HL-60/S4 (cell line): Measurements from ENCODE around the gene LRGUK.
"Not testable (repeated sequence)": the region's sequence is repeated elsewhere in the genome, so short reads cannot be mapped to it uniquely, and the experiment has no call there.

ENCODE experiments used
- in situ Hi-C: fragments of 300-500 bp; cut with MboI; formaldehyde crosslinking; loops from 2 replicates; pipeline ENCODE4 v1.14.3; 2022; ENCODE audit warnings: low sequenced_read_pairs

Gene LRGUK

GRCh38 chr7:134126966-134127848, at the start of gene LRGUK:
Gene LRGUK (plus strand): TSS chr7:134127340. CDS start chr7:134127368, 28 bp downstream.
- in situ Hi-C loops: no loop called here

DNA sequence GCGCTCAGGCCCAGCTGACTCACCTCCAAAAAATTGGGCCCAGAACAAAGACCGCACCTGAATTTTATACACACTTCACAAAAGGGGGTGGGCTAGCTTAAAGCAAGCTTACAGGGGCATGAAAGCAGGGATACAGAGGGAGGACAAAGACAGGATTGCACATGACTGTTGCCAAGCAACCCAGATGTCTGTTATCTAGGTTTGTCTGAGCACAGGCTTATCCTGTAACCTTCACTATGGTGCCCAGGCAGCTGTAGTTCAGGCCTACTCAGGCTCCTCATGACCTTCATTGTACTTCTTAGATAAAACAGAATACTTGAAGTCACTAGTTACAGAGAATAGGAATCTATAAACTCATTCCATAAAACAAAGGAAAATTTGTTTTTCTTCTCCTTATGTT, 49.6 kb upstream of the LRGUK start:
- in situ Hi-C loops: not testable (repeated sequence)

DNA sequence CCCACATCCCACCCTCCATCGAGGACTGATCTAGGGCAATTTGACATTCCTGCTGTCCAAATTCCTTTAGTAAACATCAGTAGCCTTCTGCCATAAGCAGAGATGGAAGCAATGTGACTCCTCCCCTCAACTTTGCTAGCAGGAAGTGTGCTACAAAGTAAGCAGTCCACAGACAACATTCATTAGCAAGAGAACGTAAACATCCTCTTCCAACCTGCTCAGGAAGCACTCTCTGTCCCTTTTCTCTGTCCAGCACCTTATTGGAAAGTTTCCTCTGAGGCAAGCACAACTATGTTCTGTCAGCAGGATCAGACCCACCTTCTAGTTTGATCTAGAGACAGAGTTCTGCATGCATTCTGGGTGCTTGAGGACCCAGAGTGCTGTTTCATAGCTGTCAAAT, 48.1 kb upstream of the LRGUK start:
- in situ Hi-C loops: no loop called here

DNA sequence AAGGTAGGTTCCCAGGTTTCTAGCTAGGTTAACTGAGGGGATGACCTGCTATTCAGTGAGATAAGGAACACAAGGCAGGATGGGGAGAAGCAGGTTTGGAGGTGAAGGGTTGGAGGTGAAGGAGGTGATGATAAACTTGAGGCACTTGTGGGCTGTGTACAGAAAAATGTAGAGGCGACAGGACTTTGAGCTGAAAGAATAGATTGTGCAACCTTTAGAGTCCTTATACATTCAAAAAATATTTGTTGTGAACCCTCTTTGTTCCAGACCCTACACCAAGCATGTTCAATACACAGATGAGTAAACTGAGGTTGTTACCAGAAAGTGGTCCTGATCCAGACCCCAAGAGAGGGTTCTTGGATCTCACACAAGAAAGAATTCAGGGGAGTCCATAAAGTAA, 45.4 kb upstream of the LRGUK start:
- in situ Hi-C loops: no loop called here

DNA sequence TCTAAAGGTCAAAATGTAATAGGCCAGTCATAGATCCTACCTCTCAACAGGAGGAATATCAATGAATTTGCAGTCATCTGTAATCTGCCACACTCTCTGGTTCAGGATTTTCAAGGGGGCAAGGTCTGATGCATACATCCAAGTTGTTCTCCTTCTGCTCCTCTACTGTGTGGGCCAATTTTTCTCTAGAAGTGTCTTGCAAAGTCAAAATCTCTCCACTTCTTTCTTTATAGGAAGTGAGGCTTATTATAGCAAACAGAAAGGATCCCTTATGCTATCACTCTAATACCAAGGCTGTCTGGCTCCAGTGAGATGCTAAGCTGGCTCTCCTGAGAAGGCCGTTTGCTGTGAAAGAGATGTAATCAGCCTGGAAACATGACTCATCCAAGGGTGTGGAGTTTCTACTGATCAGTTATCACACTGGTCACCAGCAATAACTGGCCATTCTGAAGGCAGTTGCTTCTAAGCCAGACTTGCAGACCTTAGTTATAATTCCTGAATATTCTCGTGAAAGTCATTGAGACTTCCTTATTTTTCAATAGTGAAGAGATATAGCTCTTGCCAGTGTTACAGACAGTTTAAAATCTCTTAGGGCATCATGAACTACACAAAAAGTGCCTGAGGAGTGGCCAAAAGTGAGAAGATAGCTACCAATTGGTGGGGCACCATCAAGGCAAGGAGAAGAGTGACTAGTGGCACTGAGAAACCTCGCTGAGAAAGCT, 43.2 kb upstream of the LRGUK start:
- in situ Hi-C loops: no loop called here

DNA sequence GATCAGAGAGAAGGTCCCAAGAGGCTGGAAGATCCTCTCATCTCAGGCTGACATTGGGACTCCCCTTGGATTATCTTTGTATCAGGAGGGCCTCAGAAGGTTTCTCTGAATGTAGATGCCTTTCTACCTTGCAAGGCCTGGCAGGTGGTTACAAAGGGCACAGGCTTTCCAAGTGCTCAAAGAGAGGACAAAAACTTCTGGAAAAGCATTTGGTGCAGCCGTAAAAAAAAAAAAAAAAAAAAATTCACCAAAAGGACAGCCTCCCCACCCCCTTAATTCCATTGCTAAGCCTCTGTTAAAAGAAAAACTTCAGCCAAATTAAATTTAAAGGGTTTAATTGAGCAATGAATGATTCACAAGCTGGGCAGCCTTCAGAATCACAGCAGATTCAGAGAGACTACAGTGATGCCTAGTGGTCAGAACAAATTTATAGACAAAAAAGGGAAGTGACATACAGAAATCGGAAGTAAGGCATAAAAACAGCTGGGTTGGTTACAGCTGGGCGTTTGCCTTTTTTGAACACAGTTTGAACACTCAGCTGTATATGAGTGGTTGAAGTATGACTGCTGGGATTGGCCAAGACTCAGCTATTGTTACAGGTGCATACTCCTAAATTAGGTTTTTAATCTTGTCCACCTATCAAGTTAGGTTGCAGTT, 42.5 kb upstream of the LRGUK start:
- in situ Hi-C loops: no loop called here

DNA sequence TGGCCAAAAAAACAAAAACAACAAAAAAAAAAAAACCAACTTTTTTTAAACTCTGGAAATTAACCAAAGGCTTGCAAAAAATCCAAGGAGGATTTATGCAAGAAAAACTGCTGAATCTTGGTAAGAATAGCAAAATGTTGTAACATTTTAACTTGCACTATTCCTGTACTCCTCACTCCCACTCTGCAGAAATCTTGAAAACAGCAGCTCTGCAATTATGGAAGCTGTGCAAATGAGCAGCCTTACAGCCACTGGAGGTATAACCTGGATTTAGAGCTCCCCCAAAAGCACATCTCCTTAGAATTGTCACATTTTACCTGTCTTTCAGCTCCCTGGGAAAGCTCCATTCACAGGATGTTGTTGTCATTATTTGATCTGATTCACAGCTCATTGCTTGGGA, 41.8 kb upstream of the LRGUK start:
- in situ Hi-C loops: no loop called here

DNA sequence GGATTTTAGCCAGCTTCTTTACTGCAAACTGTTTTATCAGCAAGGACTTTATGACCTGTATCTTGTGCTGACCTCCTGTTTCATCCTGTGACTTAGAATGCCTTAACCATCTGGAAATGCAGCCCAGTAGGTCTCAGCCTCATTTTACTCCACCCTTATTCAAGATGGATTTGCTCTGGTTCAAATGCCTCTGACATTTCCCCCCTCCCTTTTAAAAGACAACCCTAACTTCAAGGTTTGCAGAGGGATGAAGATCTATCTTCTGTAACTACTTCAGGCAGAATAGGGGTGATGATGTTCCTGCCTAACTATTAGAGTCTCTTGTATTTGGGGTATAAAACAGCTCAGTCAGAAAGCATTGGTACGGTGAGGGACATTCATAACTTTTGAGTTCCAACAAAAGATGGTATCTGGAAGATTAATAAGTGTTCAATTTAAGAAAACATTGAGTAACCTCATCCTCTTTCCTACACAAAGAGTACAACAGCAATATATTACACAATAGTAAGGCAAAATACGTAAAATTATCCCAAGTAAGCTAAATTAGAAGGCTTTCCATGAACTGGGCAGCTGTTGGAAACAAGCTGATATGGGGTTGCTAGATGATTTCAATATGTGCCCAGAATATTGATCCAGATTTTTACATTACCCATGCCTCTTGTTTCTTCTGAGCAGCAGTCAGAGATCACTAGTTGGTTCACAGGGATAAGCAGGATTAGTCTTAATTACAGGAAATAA, 40.0 kb upstream of the LRGUK start:
- in situ Hi-C loops: no loop called here

GRCh38 chr7:134088199-134088598, 38.9 kb upstream of the LRGUK start:
- in situ Hi-C loops: no loop called here

GRCh38 chr7:134089446-134089845, 37.7 kb upstream of the LRGUK start:
- in situ Hi-C loops: no loop called here

DNA sequence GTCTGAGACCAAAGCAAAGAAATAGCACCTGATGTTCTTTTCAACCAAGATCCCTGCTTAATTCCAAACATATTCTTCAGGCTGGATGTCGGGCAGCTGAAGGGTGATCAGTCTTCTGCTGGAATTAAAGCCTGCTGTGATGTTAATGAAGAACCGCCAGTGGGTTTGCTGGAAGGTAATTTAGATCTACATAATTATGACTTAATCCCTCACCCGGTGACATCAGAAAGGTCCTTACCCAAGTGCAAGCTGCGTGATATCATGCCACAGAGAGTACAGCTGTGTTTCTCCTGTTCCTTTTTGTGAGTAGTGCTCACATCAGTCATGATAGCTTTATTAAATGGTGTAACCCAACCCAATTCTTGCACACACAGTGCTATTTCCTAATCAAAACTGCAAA, 29.1 kb upstream of the LRGUK start:
- in situ Hi-C loops: no loop called here

- in situ Hi-C loops: no loop called here
Measured at GRCh38 chr7:134101716-134102115, 25.4 kb upstream of the LRGUK start.

DNA sequence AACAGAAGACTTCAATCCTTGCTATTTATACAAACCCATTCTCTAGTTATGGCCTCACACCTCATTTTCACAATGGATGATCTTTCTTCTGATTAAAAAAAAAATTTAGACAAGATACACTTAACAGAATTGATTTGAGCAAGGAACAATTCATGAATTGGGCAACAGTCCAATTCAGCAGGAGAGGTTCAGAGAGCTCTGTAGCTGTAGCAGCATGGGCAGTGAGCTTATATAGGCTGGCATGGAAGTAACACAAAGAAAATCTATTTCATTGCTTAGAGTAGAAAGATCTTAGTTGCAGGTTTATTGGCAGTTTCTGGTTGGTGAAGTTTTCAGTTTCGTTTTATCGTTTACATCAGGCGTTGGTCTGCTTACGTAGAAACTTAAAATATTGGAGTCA, 23.0 kb upstream of the LRGUK start:
- in situ Hi-C loops: no loop called here

DNA sequence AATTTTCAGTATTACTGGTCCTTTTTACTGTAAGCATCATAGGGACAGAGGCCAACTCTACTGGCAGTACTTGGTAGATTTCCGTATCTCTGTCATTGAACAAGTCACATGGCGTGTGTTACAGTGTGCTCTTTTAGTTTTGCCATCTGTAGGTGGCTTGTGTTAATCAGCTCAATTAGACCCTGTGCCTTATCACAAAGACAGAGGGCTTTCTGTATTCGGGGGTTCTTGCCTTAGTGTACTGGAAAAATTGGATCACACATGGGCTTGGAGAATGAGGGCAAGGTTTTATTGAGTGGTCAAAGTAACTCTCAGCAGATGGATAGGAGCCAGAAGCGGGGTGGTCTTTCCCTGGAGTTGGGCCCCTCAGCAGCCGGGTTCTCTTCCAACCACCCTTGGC, 21.3 kb upstream of the LRGUK start:
- in situ Hi-C loops: no loop called here

DNA sequence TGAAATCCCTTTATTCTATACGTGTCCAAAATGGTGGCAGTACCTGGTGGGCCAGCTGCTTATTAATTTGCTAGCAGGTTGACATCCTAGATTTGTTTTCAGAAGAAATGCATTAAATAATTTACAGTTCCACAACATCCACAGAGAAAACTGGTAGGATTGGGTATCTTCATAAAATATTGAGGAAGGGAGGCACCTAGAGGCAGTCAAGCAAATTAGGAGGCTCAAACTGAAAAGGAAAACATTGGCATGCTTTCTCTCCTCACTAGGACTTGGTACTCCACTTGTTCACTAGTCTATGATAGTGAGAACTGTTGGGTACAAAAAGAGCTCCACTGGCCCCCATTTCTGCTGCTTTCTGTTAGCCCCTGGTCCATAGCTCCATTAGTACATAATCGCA, 18.3 kb upstream of the LRGUK start:
- in situ Hi-C loops: no loop called here

GRCh38 chr7:134113655-134114054, 13.5 kb upstream of the LRGUK start:
- in situ Hi-C loops: no loop called here

GRCh38 chr7:134114992-134115391, 12.1 kb upstream of the LRGUK start:
- in situ Hi-C loops: no loop called here

- in situ Hi-C loops: no loop called here
Measured at GRCh38 chr7:134120405-134120804, 6.7 kb upstream of the LRGUK start.

DNA sequence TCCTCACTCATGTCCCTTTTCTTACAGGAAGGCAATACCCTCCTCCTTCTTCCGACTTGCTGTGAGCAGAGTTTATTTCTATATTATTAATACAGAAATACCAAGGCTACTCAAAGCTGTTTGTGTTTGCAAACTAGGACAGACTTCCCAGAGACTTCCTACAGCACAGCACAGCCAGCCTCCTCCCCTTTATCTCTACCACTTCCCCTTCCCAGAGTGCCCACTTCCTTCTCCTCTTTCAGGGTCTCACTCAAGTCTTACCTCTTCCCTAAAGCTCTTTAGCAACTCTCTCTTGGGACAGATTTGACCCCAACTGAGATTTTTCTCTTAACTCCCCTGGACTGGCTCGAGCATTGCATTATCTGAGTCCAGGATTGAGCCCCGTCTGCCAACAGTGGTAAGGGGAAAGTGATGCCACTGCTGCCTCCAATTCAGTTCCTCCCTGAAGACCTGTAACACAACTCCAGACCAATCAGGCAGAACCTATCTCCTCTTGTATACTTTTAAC, 5.5 kb upstream of the LRGUK start:
- in situ Hi-C loops: no loop called here

GRCh38 chr7:134122980-134123379, 4.2 kb upstream of the LRGUK start:
- in situ Hi-C loops: no loop called here

- in situ Hi-C loops: no loop called here
Measured at GRCh38 chr7:134126146-134126545, 994 bp upstream of the LRGUK start.
